K562 (cell line): ENCODE data around the gene CHRNA9. TPM values are rescaled to one million over a fixed set of nuclear protein-coding genes. Genes with fewer than 3 reads are reported as not detected.

ENCODE experiments used
- ATAC-seq: fragments of 200-7000 bp; cut with Tn5 transposase; 3 replicates; pipeline ENCODE4 v1.9.1; 2020; ENCODE audit warnings: moderate library complexity
- BruUV-seq: library from RNA; stranded (reverse); fragments of 400-500 nt; replicated peaks from 2 replicates; lab custom pipeline; 2021; lab: Mats Ljungman, UMichigan
- CTCF ChIA-PET: fragments of 300-600 bp; formaldehyde crosslinking; extraction: SDS; loops from one replicate; lab custom pipeline; 2021; ENCODE audit warnings: low intra/inter-chr PET ratio; lab: Yijun Ruan, JAX
- POLR2A ChIA-PET: fragments of 300-600, 350-650 bp; sonication (Branson Sonifier 250); formaldehyde crosslinking; extraction: SDS; loops from one replicate; lab custom pipeline; 2021; ENCODE audit warnings: antibody characterized with exemption, inconsistent platforms; lab: Yijun Ruan, JAX
- DNase-seq, 4 experiments: peaks; one replicate each; pipeline versions ENCODE4 v3.0.0 to v3.0.0-alpha.2; 2011 to 2018; ENCODE audit warnings: low spot score in 3 of 4, mixed read lengths in 3 of 4; ENCODE audit errors: extremely low read depth in 1 of 4
- FAIRE-seq: peaks from 2 replicates; lab custom pipeline; 2011; peaks lifted over from hg19 to GRCh38; lab: Jason Lieb, UNC
- H2AFZ ChIP-seq: 2 replicates; pipeline ENCODE4 v1.6.0; 2011; ENCODE audit warnings: low read depth, low read length, control low read depth, inconsistent platforms
- H3K27ac ChIP-seq: fragments of 200-600 bp; 3 replicates; pipeline ENCODE4 v1.8.0; 2011; ENCODE audit warnings: low read depth, mild to moderate bottlenecking, control low read depth, inconsistent platforms, low read length, moderate library complexity, mixed read lengths; ENCODE audit errors: extremely low read depth
- H3K27me3 ChIP-seq, 2 experiments: fragments of 300-600 bp in 1 of 2; 2 replicates in 1 of 2; 3 replicates in 1 of 2; pipeline versions ENCODE4 v1.6.0 to v1.8.0; 2011; ENCODE audit warnings: inconsistent platforms in 2 of 2, low read length in 2 of 2, mild to moderate bottlenecking in 1 of 2, mixed read lengths in 1 of 2, moderate library complexity in 1 of 2; ENCODE audit not compliant: control insufficient read depth in 2 of 2, insufficient read depth in 2 of 2
- H3K36me3 ChIP-seq: fragments of 300-600 bp; 3 replicates; pipeline ENCODE4 v1.8.0; 2011; ENCODE audit warnings: mild to moderate bottlenecking, low read length, inconsistent platforms; ENCODE audit not compliant: control insufficient read depth, insufficient read depth
- H3K4me1 ChIP-seq, 2 experiments: fragments of 200-600 bp in 1 of 2; replicated peaks in 1 of 2; 2 replicates in 1 of 2; 3 replicates in 1 of 2; pipeline versions ENCODE4 v1.5.1 to v1.8.0; 2011; ENCODE audit warnings: inconsistent platforms in 2 of 2, low read length in 2 of 2, mild to moderate bottlenecking in 1 of 2, mixed read lengths in 1 of 2, moderate library complexity in 1 of 2; ENCODE audit not compliant: control insufficient read depth in 2 of 2, insufficient read depth in 2 of 2
- H3K4me2 ChIP-seq: 2 replicates; pipeline ENCODE4 v1.6.1; 2011; ENCODE audit warnings: low read length, control low read depth, inconsistent platforms, mixed read lengths; ENCODE audit not compliant: insufficient read depth
- H3K4me3 ChIP-seq: fragments of 200-600 bp; sonication (generic), shearing (Covaris generic); 2 replicates; pipeline ENCODE4 v1.5.1; 2016; ENCODE audit warnings: control low read depth, inconsistent platforms
- H3K79me2 ChIP-seq: fragments of 200-600 bp; 3 replicates; pipeline ENCODE4 v1.8.0; 2011; ENCODE audit warnings: low read length, inconsistent platforms; ENCODE audit not compliant: control insufficient read depth, insufficient read depth
- H3K9ac ChIP-seq, 2 experiments: 2 replicates each; pipeline versions ENCODE4 v1.6.0 to v1.6.1; 2011; ENCODE audit warnings: low read depth in 2 of 2, low read length in 2 of 2, control low read depth in 1 of 2, inconsistent platforms in 1 of 2, mild to moderate bottlenecking in 1 of 2, mixed read lengths in 1 of 2; ENCODE audit not compliant: insufficient read depth in 1 of 2
- H3K9me1 ChIP-seq: one replicate; pipeline ENCODE4 v1.6.0; 2011; ENCODE audit warnings: inconsistent platforms, mild to moderate bottlenecking, low read length, moderate library complexity; ENCODE audit not compliant: control insufficient read depth, insufficient read depth
- H3K9me3 ChIP-seq: replicated peaks from 2 replicates; pipeline ENCODE4 v1.5.1; 2011; ENCODE audit warnings: low read depth, low read length, inconsistent platforms; ENCODE audit not compliant: control insufficient read depth, insufficient read depth
- H4K20me1 ChIP-seq: replicated peaks from 2 replicates; pipeline ENCODE4 v1.6.1; 2011; ENCODE audit warnings: low read length, inconsistent platforms, mixed read lengths; ENCODE audit not compliant: control insufficient read depth, insufficient read depth
- JUN ChIP-seq, 2 experiments: sonication (generic) in 1 of 2; formaldehyde crosslinking in 1 of 2; IDR thresholded peaks; 2 replicates each; pipeline versions ENCODE4 v1.6.1 to v1.8.0; 2012 to 2022; ENCODE audit warnings: borderline replicate concordance in 2 of 2, mild to moderate bottlenecking in 2 of 2, improper control_type of control experiment in 1 of 2, low read depth in 1 of 2, low read length in 1 of 2, missing genetic modification reagents in 1 of 2
- MAFK ChIP-seq: IDR thresholded peaks from 2 replicates; pipeline ENCODE4 v1.6.1; 2011; ENCODE audit warnings: low read length, improper control_type of control experiment
- ZNF77 ChIP-seq: fragments of 250-450 bp; sonication (Bioruptor Pico); IDR thresholded peaks from 2 replicates; pipeline ENCODE4 v1.5.0; 2020
- WGBS: fragments of 100-300 bp; shearing (Covaris generic); methylation state at CpG from one replicate; pipeline ENCODE4 v1.1.6; 2016; ENCODE audit warnings: low coverage, mixed read lengths; ENCODE audit not compliant: insufficient coverage; ENCODE audit errors: missing lambda C conversion rate; 5-methylcytosine and 5-hydroxymethylcytosine counted together
- in situ Hi-C: fragments of 300-500 bp; cut with MboI; formaldehyde crosslinking; loops from 4 replicates; pipeline ENCODE4 v1.15.0; 2018; ENCODE audit warnings: inconsistent platforms, mixed read lengths
- intact Hi-C: fragments of 100-400 bp; cut with micrococcal nuclease; formaldehyde crosslinking; loops from 2 replicates; pipeline ENCODE4 v1.14.2; 2022
- polyA plus RNA-seq, 8 experiments: library from polyadenylated mRNA; depleted of rRNA in 4 of 8; stranded (reverse) in 5 of 8; unstranded in 3 of 8; fragments of >200 nt; fragmentation: Nextera tagmentation in 2 of 8; fragmentation: Illumina TruSeq in 1 of 8; extraction: Ambion mirVana in 2 of 8; extraction: Trizol in 1 of 8; gene quantifications; 2 replicates each; pipeline versions ENCODE4 v1.2.1 to v1.2.3, GENCODE V29; 2011 to 2014; ENCODE audit warnings: inconsistent platforms in 1 of 8, missing spikeins in 1 of 8
- total RNA-seq, 7 experiments: library from RNA; depleted of rRNA in 6 of 7; stranded (reverse); fragments of >200 nt in 6 of 7; fragmentation: Illumina TruSeq in 2 of 7; extraction: Trizol in 2 of 7; gene quantifications; 2 replicates each; pipeline versions ENCODE4 v1.2.1 to v1.2.3, GENCODE V29; 2011 to 2021; ENCODE audit warnings: low replicate concordance in 1 of 7
- TF ChIP-seq, protein P1 (sequence below): fragments of 450-650 bp; IDR thresholded peaks from 2 replicates; pipeline ENCODE4 v1.6.1; 2016; ENCODE audit warnings: mild to moderate bottlenecking
- TF ChIP-seq, protein P2 (sequence below): IDR thresholded peaks from 3 replicates; pipeline ENCODE4 v1.6.1; 2011; ENCODE audit warnings: borderline replicate concordance, mild to moderate bottlenecking, moderate library complexity; ENCODE audit not compliant: insufficient read length; ENCODE audit errors: extremely low read depth
- TF ChIP-seq, protein P3 (sequence below): sonication (generic); formaldehyde crosslinking; IDR thresholded peaks from 2 replicates; pipeline ENCODE4 v1.8.0; 2022; ENCODE audit warnings: mild to moderate bottlenecking, low read depth, missing genetic modification reagents
- TF ChIP-seq, protein P4 (sequence below), 2 experiments: fragments of 450-650 bp in 1 of 2; sonication (generic) in 1 of 2; formaldehyde crosslinking in 1 of 2; IDR thresholded peaks in 1 of 2; conservative IDR thresholded peaks in 1 of 2; 2 replicates each; pipeline versions ENCODE4 v1.6.1 to v1.8.1; 2016 to 2023; ENCODE audit warnings: mild to moderate bottlenecking in 2 of 2, moderate library complexity in 2 of 2, inconsistent platforms in 1 of 2, missing genetic modification reagents in 1 of 2
- TF ChIP-seq, protein P5 (sequence below): fragments of 250-450 bp; sonication (Bioruptor Pico); IDR thresholded peaks from 2 replicates; pipeline ENCODE4 v1.9.0; 2021; ENCODE audit warnings: mild to moderate bottlenecking, inconsistent platforms

The CHRNA9 gene
- total and polyA plus RNA-seq, 9 of the 15 experiments (the other 6 are each of a cell fraction or from before 2014, with no cell fraction given): not detected

DNA sequence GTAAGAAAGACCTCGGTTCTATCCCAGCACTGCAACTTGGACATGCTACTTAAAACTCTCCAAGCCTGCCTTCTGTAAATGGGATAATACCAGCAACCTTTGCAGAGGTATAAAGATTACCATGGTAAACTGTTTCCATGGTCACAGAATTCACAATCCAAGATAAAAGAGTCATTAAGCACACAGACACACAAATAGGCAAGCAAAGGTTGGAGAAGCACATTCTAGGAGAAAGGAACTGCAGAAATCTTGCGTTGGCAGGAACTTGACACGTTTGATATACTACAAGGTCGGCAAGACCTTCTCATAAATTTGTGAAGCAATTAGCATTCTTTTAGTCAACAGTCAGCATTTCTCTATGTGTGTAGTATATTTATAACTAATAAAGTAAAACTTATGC lies 12.3 kb upstream of the CHRNA9 start (continued):
- TF ChIP-seq, protein P1, sequence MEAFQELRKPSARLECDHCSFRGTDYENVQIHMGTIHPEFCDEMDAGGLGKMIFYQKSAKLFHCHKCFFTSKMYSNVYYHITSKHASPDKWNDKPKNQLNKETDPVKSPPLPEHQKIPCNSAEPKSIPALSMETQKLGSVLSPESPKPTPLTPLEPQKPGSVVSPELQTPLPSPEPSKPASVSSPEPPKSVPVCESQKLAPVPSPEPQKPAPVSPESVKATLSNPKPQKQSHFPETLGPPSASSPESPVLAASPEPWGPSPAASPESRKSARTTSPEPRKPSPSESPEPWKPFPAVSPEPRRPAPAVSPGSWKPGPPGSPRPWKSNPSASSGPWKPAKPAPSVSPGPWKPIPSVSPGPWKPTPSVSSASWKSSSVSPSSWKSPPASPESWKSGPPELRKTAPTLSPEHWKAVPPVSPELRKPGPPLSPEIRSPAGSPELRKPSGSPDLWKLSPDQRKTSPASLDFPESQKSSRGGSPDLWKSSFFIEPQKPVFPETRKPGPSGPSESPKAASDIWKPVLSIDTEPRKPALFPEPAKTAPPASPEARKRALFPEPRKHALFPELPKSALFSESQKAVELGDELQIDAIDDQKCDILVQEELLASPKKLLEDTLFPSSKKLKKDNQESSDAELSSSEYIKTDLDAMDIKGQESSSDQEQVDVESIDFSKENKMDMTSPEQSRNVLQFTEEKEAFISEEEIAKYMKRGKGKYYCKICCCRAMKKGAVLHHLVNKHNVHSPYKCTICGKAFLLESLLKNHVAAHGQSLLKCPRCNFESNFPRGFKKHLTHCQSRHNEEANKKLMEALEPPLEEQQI: no peak
- peak; percentile 19; the same call in 1 of the 2 replicates for TF ChIP-seq MAFK

DNA sequence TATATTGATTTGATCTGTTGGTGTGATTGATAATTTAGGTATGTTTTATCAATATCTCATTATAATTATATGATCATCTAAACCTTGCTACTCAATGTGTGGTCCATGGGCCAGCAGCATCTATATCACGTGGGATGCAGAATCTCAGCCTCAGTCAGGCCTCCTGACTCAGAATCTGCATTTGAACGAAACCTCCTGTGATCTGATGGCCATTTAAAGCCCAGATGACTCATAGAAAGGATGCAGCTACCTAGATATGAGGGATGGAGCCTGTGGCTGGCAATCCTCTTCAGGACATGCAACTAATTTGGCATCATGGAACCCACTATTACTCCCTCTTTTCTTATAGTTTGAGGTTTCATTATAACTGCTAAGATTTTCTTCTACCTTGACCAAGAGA lies 11.3 kb upstream of the CHRNA9 start:
- Histone ChIP-seq H3K27me3 (peaks cover 3 to 10% of the 10 kb centered on the region in 2 experiments; a peak in 4 of 5 replicates), H3K9me1 (no peaks in the 10 kb centered on the region), H2AFZ (no peak overlapping the region), H3K27ac (no peak overlapping the region), H3K36me3 (no peaks in the 10 kb centered on the region), H3K9ac (no peak overlapping the region), H3K4me2 (no peak overlapping the region), H3K4me1 (no peaks in the 10 kb centered on the region), H4K20me1 (no peaks in the 10 kb centered on the region), H3K4me3 (no peak overlapping the region), H3K9me3 (no peaks in the 10 kb centered on the region), H3K79me2 (no peaks in the 10 kb centered on the region)
- FAIRE-seq: no peak
- in situ Hi-C loops: no loop called here
- ChIA-PET CTCF (interaction anchor here (2.1 kb wide), 1 partner anchor 174 kb away, joined by 24 read pairs; no protein-coding TSS in a partner anchor), POLR2A (no interaction called here)
- peak; percentile 17 to 33 (median 24) for DNase-seq
- no peak for ATAC-seq
- no TSS peak for BruUV-seq
- WGBS: 5% methylated on average over 2 of the region's 2 CpGs
- intact Hi-C loops: loop anchor here (10.0 kb wide), 2 partner anchors 391 to 521 kb away; no protein-coding TSS in a partner anchor
- TF ChIP-seq, protein P2, sequence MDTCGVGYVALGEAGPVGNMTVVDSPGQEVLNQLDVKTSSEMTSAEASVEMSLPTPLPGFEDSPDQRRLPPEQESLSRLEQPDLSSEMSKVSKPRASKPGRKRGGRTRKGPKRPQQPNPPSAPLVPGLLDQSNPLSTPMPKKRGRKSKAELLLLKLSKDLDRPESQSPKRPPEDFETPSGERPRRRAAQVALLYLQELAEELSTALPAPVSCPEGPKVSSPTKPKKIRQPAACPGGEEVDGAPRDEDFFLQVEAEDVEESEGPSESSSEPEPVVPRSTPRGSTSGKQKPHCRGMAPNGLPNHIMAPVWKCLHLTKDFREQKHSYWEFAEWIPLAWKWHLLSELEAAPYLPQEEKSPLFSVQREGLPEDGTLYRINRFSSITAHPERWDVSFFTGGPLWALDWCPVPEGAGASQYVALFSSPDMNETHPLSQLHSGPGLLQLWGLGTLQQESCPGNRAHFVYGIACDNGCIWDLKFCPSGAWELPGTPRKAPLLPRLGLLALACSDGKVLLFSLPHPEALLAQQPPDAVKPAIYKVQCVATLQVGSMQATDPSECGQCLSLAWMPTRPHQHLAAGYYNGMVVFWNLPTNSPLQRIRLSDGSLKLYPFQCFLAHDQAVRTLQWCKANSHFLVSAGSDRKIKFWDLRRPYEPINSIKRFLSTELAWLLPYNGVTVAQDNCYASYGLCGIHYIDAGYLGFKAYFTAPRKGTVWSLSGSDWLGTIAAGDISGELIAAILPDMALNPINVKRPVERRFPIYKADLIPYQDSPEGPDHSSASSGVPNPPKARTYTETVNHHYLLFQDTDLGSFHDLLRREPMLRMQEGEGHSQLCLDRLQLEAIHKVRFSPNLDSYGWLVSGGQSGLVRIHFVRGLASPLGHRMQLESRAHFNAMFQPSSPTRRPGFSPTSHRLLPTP: no peak
- peak; percentile 46; the same call in 1 of the 2 replicates for TF ChIP-seq JUN (IDR thresholded peaks at IDR 0.05; ENCODE audit: borderline replicate concordance, low read depth, low read length)
- no peak for TF ChIP-seq JUN (CRISPR knock-in tag; IDR thresholded peaks at IDR 0.05; ENCODE audit: borderline replicate concordance)
- TF ChIP-seq, protein P3, sequence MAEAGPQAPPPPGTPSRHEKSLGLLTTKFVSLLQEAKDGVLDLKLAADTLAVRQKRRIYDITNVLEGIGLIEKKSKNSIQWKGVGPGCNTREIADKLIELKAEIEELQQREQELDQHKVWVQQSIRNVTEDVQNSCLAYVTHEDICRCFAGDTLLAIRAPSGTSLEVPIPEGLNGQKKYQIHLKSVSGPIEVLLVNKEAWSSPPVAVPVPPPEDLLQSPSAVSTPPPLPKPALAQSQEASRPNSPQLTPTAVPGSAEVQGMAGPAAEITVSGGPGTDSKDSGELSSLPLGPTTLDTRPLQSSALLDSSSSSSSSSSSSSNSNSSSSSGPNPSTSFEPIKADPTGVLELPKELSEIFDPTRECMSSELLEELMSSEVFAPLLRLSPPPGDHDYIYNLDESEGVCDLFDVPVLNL: no peak
- TF ChIP-seq, protein P4, sequence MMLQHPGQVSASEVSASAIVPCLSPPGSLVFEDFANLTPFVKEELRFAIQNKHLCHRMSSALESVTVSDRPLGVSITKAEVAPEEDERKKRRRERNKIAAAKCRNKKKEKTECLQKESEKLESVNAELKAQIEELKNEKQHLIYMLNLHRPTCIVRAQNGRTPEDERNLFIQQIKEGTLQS (IDR thresholded peaks at IDR 0.05): peak; percentile 66
- TF ChIP-seq, protein P4 (CRISPR knock-in tag; conservative IDR thresholded peaks at IDR 0.05): no peak
- TF ChIP-seq, protein P5, sequence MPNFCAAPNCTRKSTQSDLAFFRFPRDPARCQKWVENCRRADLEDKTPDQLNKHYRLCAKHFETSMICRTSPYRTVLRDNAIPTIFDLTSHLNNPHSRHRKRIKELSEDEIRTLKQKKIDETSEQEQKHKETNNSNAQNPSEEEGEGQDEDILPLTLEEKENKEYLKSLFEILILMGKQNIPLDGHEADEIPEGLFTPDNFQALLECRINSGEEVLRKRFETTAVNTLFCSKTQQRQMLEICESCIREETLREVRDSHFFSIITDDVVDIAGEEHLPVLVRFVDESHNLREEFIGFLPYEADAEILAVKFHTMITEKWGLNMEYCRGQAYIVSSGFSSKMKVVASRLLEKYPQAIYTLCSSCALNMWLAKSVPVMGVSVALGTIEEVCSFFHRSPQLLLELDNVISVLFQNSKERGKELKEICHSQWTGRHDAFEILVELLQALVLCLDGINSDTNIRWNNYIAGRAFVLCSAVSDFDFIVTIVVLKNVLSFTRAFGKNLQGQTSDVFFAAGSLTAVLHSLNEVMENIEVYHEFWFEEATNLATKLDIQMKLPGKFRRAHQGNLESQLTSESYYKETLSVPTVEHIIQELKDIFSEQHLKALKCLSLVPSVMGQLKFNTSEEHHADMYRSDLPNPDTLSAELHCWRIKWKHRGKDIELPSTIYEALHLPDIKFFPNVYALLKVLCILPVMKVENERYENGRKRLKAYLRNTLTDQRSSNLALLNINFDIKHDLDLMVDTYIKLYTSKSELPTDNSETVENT (CRISPR knock-in tag): no peak
- no peak for TF ChIP-seq ZNF77 (CRISPR knock-in tag)
